H1 (cell line): Measurements from ENCODE around the gene TPRA1.

Experiments used
- CTCF ChIP-seq, 3 experiments: IDR thresholded peaks; 1 replicate in 2 of 3; 2 replicates in 1 of 3; pipeline versions ENCODE4 v1.5.1 to v1.6.1; 2011; ENCODE audit warnings: low read length in 3 of 3, mild to moderate bottlenecking in 3 of 3, inconsistent platforms in 2 of 3, low read depth in 1 of 3, moderate library complexity in 1 of 3; ENCODE audit not compliant: insufficient read depth in 1 of 3; ENCODE audit errors: control extremely low read depth in 1 of 3
- EZH2 ChIP-seq: fragments of 200-600 bp; sonication (generic); IDR thresholded peaks from 2 replicates; pipeline ENCODE4 v1.7.1; 2012; ENCODE audit warnings: low read depth, mild to moderate bottlenecking, moderate library complexity, low read length, inconsistent platforms; ENCODE audit not compliant: severe bottlenecking
- GABPA ChIP-seq: IDR thresholded peaks from 2 replicates; pipeline ENCODE4 v1.6.1; 2011; ENCODE audit warnings: mild to moderate bottlenecking, low read length, moderate library complexity, borderline replicate concordance; ENCODE audit not compliant: insufficient read depth
- RAD21 ChIP-seq, 2 experiments: IDR thresholded peaks in 1 of 2; conservative IDR thresholded peaks in 1 of 2; 2 replicates each; pipeline ENCODE4 v1.6.1; 2011; ENCODE audit warnings: low read depth in 2 of 2, low read length in 2 of 2, improper control_type of control experiment in 1 of 2, inconsistent platforms in 1 of 2, mild to moderate bottlenecking in 1 of 2, moderate library complexity in 1 of 2
- TAF1 ChIP-seq: IDR thresholded peaks from 2 replicates; pipeline ENCODE4 v1.6.1; 2011; ENCODE audit warnings: mild to moderate bottlenecking, low read depth, low read length

GRCh38 chr3:127538569-127538968, 52.0 kb downstream of the TPRA1 start:
- TF ChIP-seq TAF1 (no peak), CTCF (IDR thresholded peaks at IDR 0.05; ENCODE audit: control extremely low read depth in 1 of 3, insufficient read depth in 1 of 3, low read depth in 1 of 3, low read length in 3 of 3) (no peak), RAD21 (IDR thresholded peaks at IDR 0.05 in 1 of 2, conservative IDR thresholded peaks at IDR 0.05 in 1 of 2; ENCODE audit: low read depth in 2 of 2, low read length in 2 of 2) (no peak), GABPA (no peak), EZH2 (no peak)
